ENCODE data around the gene P2RX3. TPM values are rescaled to one million over a fixed set of nuclear protein-coding genes. Genes with fewer than 3 reads are reported as not detected.

Gene P2RX3
- total and polyA plus RNA-seq, 4 experiments from 2014 or later: not detected

DNA sequence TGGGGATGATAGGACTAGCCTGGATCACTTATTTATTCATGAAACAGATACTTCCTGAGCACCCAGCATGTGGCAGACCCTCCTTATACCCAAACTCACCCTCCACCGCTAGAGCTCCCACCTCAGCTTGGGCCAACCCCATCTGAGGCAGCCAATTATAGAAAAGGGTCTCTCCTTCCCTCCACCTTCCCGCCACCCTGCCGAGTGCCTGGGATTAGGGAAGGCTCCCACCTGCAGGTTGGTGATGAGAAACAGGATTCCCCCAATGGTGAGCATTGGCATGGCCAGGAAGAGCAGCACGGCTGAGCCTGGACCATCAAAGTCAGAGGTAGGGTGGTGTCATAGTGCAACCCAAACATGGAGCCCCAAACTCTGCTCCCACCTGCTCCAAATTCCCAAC lies 82.9 kb downstream of the P2RX3 start:
- CTCF ChIA-PET (ENCODE audit: partially characterized antibody): interaction anchor here (0.6 to 3.2 kb wide), 3 partner anchors 37 to 45 kb away, joined by 4 to 8 read pairs (median 4); no protein-coding TSS in a partner anchor
- H3K27ac ChIP-seq (ENCODE audit: low read depth, low read length): no peak overlapping the region
- peaks cover 27% of the 10 kb centered on the region for H3K36me3 ChIP-seq (ENCODE audit: insufficient read depth, low read length)
- H3K4me3 ChIP-seq (ENCODE audit: low read length in 2 of 2): no peak overlapping the region
- POLR2A ChIA-PET (ENCODE audit: partially characterized antibody): interaction anchor here (0.6 kb wide), 1 partner anchor 200 kb away, joined by 4 read pairs; no protein-coding TSS in a partner anchor
- no peaks in the 10 kb centered on the region for H3K27me3 ChIP-seq (ENCODE audit: insufficient read depth, low read length)
- H3K27ac Mint-ChIP-seq: no peak overlapping the region
- no peak overlapping the region for H3K4me3 Mint-ChIP-seq
- no peaks in the 10 kb centered on the region for H3K9me3 ChIP-seq (ENCODE audit: control insufficient read depth in 1 of 2, low read length in 2 of 2)
- H3K4me1 Mint-ChIP-seq: peaks cover 23 to 39% (median 28%) of the 10 kb centered on the region in 4 donors
- H3K9me3 Mint-ChIP-seq: no peaks in the 10 kb centered on the region
- no peaks in the 10 kb centered on the region for H3K27me3 Mint-ChIP-seq
- intact Hi-C loops (cut with micrococcal nuclease): no loop called here
- H3K36me3 Mint-ChIP-seq: peaks cover 34 to 52% of the 10 kb centered on the region in 2 donors
- no peak for DNase-seq
- H3K4me1 ChIP-seq (ENCODE audit: insufficient read depth, low read length): peaks cover 24% of the 10 kb centered on the region

DNA sequence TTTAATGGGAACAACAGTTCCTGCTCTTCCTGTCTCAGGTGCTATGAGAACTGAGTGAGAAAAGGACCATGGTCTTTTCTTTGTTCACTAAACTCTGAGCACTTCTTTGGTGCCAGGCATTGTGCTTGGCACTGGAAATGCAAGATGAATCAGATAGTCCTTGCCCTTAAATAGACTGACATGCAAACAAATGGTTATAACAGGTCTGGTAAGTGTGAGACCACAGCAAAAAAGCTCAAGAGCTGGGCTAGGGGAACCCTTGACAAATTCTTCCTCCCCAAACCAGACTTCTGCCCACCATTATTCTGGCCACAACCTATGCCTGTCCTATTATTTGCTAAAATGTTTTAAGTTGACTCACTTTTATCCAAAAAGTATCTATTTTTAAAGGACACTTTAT lies 83.7 kb downstream of the P2RX3 start:
- no peaks in the 10 kb centered on the region for H3K27me3 Mint-ChIP-seq
- H3K9me3 Mint-ChIP-seq: no peaks in the 10 kb centered on the region
- ChIA-PET CTCF (ENCODE audit: partially characterized antibody) (interaction anchor here (1.2 kb wide), 1 partner anchor 36 kb away, joined by 4 read pairs; no protein-coding TSS in a partner anchor), POLR2A (ENCODE audit: partially characterized antibody) (no interaction called here)
- peak overlapping the region in 1 of 7 donors; percentile 21 for H3K27ac Mint-ChIP-seq
- H3K4me1 Mint-ChIP-seq: peaks cover 30 to 46% (median 34%) of the 10 kb centered on the region in 4 donors
- H3K36me3 Mint-ChIP-seq: peaks cover 27 to 44% of the 10 kb centered on the region in 2 donors
- no peak overlapping the region for H3K4me3 ChIP-seq (ENCODE audit: low read length in 2 of 2)
- no peak for DNase-seq
- H3K27ac ChIP-seq (ENCODE audit: low read depth, low read length): no peak overlapping the region
- intact Hi-C loops (cut with micrococcal nuclease): no loop called here
- peaks cover 30% of the 10 kb centered on the region for H3K4me1 ChIP-seq (ENCODE audit: insufficient read depth, low read length)
- no peaks in the 10 kb centered on the region for H3K27me3 ChIP-seq (ENCODE audit: insufficient read depth, low read length)
- peaks cover 20% of the 10 kb centered on the region for H3K36me3 ChIP-seq (ENCODE audit: insufficient read depth, low read length)
- no peaks in the 10 kb centered on the region for H3K9me3 ChIP-seq (ENCODE audit: control insufficient read depth in 1 of 2, low read length in 2 of 2)
- H3K4me3 Mint-ChIP-seq: no peak overlapping the region

Other genes starting within 250 kb of the P2RX3 start
- not detected for gene LRRC55, start 156.4 kb upstream of the P2RX3 start, total RNA-seq
- gene LRRC55, start 156.4 kb upstream of the P2RX3 start, polyA plus RNA-seq: not detected
- gene APLNR, start 101.1 kb upstream of the P2RX3 start, total RNA-seq: not detected
- not detected for gene APLNR, start 101.1 kb upstream of the P2RX3 start, polyA plus RNA-seq
- 10 to 100 TPM; 17.2 to 23.7 TPM for gene TNKS1BP1, start 13.4 kb upstream of the P2RX3 start, total RNA-seq
- gene TNKS1BP1, start 13.4 kb upstream of the P2RX3 start, polyA plus RNA-seq: 1 to 10 TPM in 1 of 2 donors, under 1 TPM in 1; 0.52 to 4.7 TPM
- 10 to 100 TPM; 69.0 to 74.3 TPM for gene SSRP1, start 2.5 kb upstream of the P2RX3 start, total RNA-seq
- gene SSRP1, start 2.5 kb upstream of the P2RX3 start, polyA plus RNA-seq: 10 to 100 TPM; 19.6 to 42.2 TPM
- not detected for gene PRG3, start 42.8 kb downstream of the P2RX3 start, total RNA-seq
- not detected for gene PRG3, start 42.8 kb downstream of the P2RX3 start, polyA plus RNA-seq
- under 1 TPM in 1 of 2 experiments, not detected in 1; 0.25 TPM for gene PRG2, start 52.3 kb downstream of the P2RX3 start, total RNA-seq
- gene PRG2, start 52.3 kb downstream of the P2RX3 start, polyA plus RNA-seq: not detected
- gene SLC43A3, start 88.8 kb downstream of the P2RX3 start, total RNA-seq: 10 to 100 TPM; 15.1 to 15.6 TPM
- gene SLC43A3, start 88.8 kb downstream of the P2RX3 start, polyA plus RNA-seq: 10 to 100 TPM; 17.7 to 18.5 TPM
- under 1 TPM in 1 of 2 experiments, not detected in 1; 0.17 TPM for gene RTN4RL2, start 122.2 kb downstream of the P2RX3 start, total RNA-seq
- gene RTN4RL2, start 122.2 kb downstream of the P2RX3 start, polyA plus RNA-seq: under 1 TPM in 1 of 2 donors, not detected in 1; 0.40 TPM
- 10 to 100 TPM; 18.1 to 21.7 TPM for gene SLC43A1, start 177.3 kb downstream of the P2RX3 start, total RNA-seq
- gene SLC43A1, start 177.3 kb downstream of the P2RX3 start, polyA plus RNA-seq: 10 to 100 TPM; 14.8 to 19.1 TPM
- 10 to 100 TPM; 30.4 to 34.6 TPM for gene TIMM10, start 192.4 kb downstream of the P2RX3 start, total RNA-seq
- 10 to 100 TPM; 53.1 to 62.1 TPM for gene TIMM10, start 192.4 kb downstream of the P2RX3 start, polyA plus RNA-seq
- gene SMTNL1, start 199.2 kb downstream of the P2RX3 start, total RNA-seq: not detected
- gene SMTNL1, start 199.2 kb downstream of the P2RX3 start, polyA plus RNA-seq: under 1 TPM in 1 of 2 donors, not detected in 1; 0.55 TPM
- gene UBE2L6, start 229.3 kb downstream of the P2RX3 start, total RNA-seq: 10 to 100 TPM; 79.7 to 82.9 TPM
- 100 to 1,000 TPM; 257 to 320 TPM for gene UBE2L6, start 229.3 kb downstream of the P2RX3 start, polyA plus RNA-seq

Data from CD4-positive, alpha-beta memory T cell (primary cell).